Tibial artery (tissue), 4 donors: ENCODE measurements around the gene ANKHD1.

Source experiments
- DNase-seq, 2 donors: peaks; one replicate each; pipeline ENCODE4 v3.0.0-alpha.2; 2019
- H3K27ac ChIP-seq, 2 donors: fragments of 200-600 bp; sonication (generic) in 1 of 2; 1 replicate in 1 of 2; 2 replicates in 1 of 2; pipeline ENCODE4 v1.5.1; 2018 to 2019; ENCODE audit warnings: mild to moderate bottlenecking in 1 of 2
- H3K27me3 ChIP-seq, 2 donors: fragments of 200-600 bp; sonication (generic) in 1 of 2; one replicate each; pipeline versions ENCODE4 v1.5.1 to v1.6.0; 2016 to 2019
- H3K36me3 ChIP-seq, 3 donors: fragments of 200-600 bp; sonication (generic) in 2 of 3; one replicate each; pipeline ENCODE4 v1.5.1; 2016 to 2019; ENCODE audit warnings: mild to moderate bottlenecking in 2 of 3
- H3K4me1 ChIP-seq, 4 donors: fragments of 200-600 bp; sonication (generic) in 2 of 4; 1 replicate in 3 of 4; 2 replicates in 1 of 4; pipeline ENCODE4 v1.5.1; 2016 to 2019
- H3K4me3 ChIP-seq, 2 donors: fragments of 200-600 bp; sonication (generic) in 1 of 2; 1 replicate in 1 of 2; 2 replicates in 1 of 2; pipeline ENCODE4 v1.5.1; 2018 to 2019; ENCODE audit warnings: mild to moderate bottlenecking in 2 of 2
- H3K9me3 ChIP-seq, 3 donors: fragments of 200-600 bp; sonication (generic) in 1 of 3; one replicate each; pipeline ENCODE4 v1.5.1; 2016 to 2019
- CTCF ChIP-seq, 2 experiments: fragments of 200-600 bp in 1 of 2; fragments of 450-650 bp in 1 of 2; IDR thresholded peaks; one replicate each; pipeline ENCODE4 v1.5.1; 2017 to 2019; ENCODE audit warnings: antibody characterized with exemption in 2 of 2, mild to moderate bottlenecking in 1 of 2, moderate library complexity in 1 of 2
- intact Hi-C: fragments of 100-400 bp; cut with DNase I; formaldehyde crosslinking; loops from one replicate; pipeline ENCODE4 v1.15.0; 2023; ENCODE audit warnings: low total_unique reads

Gene ANKHD1

GRCh38 chr5:140382866-140383265 is 18.8 kb upstream of the ANKHD1 start:
- Histone ChIP-seq H3K27ac (no peak overlapping the region), H3K27me3 (no peaks in the 10 kb centered on the region), H3K4me3 (no peak overlapping the region), H3K9me3 (no peaks in the 10 kb centered on the region), H3K36me3 (no peaks in the 10 kb centered on the region), H3K4me1 (no peaks in the 10 kb centered on the region)
- DNase-seq, result no peak
- no peak for TF ChIP-seq CTCF (IDR thresholded peaks at IDR 0.05)
- intact Hi-C loops, result no loop called here

GRCh38 chr5:140383300-140383699 is 18.3 kb upstream of the ANKHD1 start:
- H3K36me3 ChIP-seq, result no peaks in the 10 kb centered on the region
- no peak overlapping the region for H3K27ac ChIP-seq
- no peak overlapping the region for H3K4me3 ChIP-seq
- no peaks in the 10 kb centered on the region for H3K4me1 ChIP-seq
- no peak for DNase-seq
- no peaks in the 10 kb centered on the region for H3K27me3 ChIP-seq
- intact Hi-C loops, result no loop called here
- no peaks in the 10 kb centered on the region for H3K9me3 ChIP-seq
- TF ChIP-seq CTCF (IDR thresholded peaks at IDR 0.05), result no peak

GRCh38 chr5:140388052-140388451 is 13.6 kb upstream of the ANKHD1 start:
- intact Hi-C loops, result no loop called here

GRCh38 chr5:140391312-140391711 is 10.3 kb upstream of the ANKHD1 start:
- no peak overlapping the region for H3K27ac ChIP-seq
- no peak for TF ChIP-seq CTCF (IDR thresholded peaks at IDR 0.05)
- DNase-seq, result no peak
- no peaks in the 10 kb centered on the region for H3K9me3 ChIP-seq
- no peaks in the 10 kb centered on the region for H3K27me3 ChIP-seq
- intact Hi-C loops, result no loop called here
- no peak overlapping the region for H3K4me3 ChIP-seq
- H3K36me3 ChIP-seq, result peaks cover 0 to 9% (median 0%) of the 10 kb centered on the region in 3 donors
- no peaks in the 10 kb centered on the region for H3K4me1 ChIP-seq

More at GRCh38 chr5:140388052-140388451, 13.6 kb upstream of the ANKHD1 start:
- Histone ChIP-seq H3K4me3 (no peak overlapping the region), H3K27ac (no peak overlapping the region), H3K27me3 (no peaks in the 10 kb centered on the region), H3K4me1 (no peaks in the 10 kb centered on the region), H3K36me3 (peaks cover 0 to 6% (median 0%) of the 10 kb centered on the region in 3 donors), H3K9me3 (no peaks in the 10 kb centered on the region)
- no peak for TF ChIP-seq CTCF (IDR thresholded peaks at IDR 0.05)
- no peak for DNase-seq

GRCh38 chr5:140391732-140392131 is 9.9 kb upstream of the ANKHD1 start:
- DNase-seq, result no peak
- intact Hi-C loops, result no loop called here
- Histone ChIP-seq H3K4me3 (no peak overlapping the region), H3K27me3 (no peaks in the 10 kb centered on the region), H3K4me1 (no peaks in the 10 kb centered on the region), H3K9me3 (no peaks in the 10 kb centered on the region), H3K27ac (no peak overlapping the region), H3K36me3 (peaks cover 0 to 9% (median 0%) of the 10 kb centered on the region in 3 donors)
- no peak for TF ChIP-seq CTCF (IDR thresholded peaks at IDR 0.05)

GRCh38 chr5:140393738-140394137 is 7.9 kb upstream of the ANKHD1 start:
- no peak overlapping the region for H3K27ac ChIP-seq
- no peaks in the 10 kb centered on the region for H3K27me3 ChIP-seq
- no peak for DNase-seq
- H3K9me3 ChIP-seq, result no peaks in the 10 kb centered on the region
- intact Hi-C loops, result no loop called here
- TF ChIP-seq CTCF (IDR thresholded peaks at IDR 0.05), result no peak
- H3K36me3 ChIP-seq, result peaks cover 0 to 9% (median 0%) of the 10 kb centered on the region in 3 donors
- no peak overlapping the region for H3K4me3 ChIP-seq
- H3K4me1 ChIP-seq, result no peaks in the 10 kb centered on the region
